ENCODE results near the gene PELI2.
"Not testable (repeated sequence)": the region's sequence is repeated elsewhere in the genome, so short reads cannot be mapped to it uniquely, and the experiment has no call there.

PELI2 gene

GRCh38 chr14:56144176-56144575 lies 26.0 kb downstream of the PELI2 start:
- DNase-seq: no peak

GRCh38 chr14:56145181-56145769 lies 27.1 kb downstream of the PELI2 start:
- no peak for DNase-seq

GRCh38 chr14:56145965-56146364 lies 27.8 kb downstream of the PELI2 start:
- no peak for DNase-seq

GRCh38 chr14:56147449-56147848 lies 29.2 kb downstream of the PELI2 start:
- no peak for DNase-seq

- no peak for DNase-seq
These were observed 30.0 kb downstream of the PELI2 start for GRCh38 chr14:56147986-56148901.

- no peak for DNase-seq
These were observed 30.9 kb downstream of the PELI2 start for GRCh38 chr14:56149151-56149550.

GRCh38 chr14:56149995-56150394 lies 31.8 kb downstream of the PELI2 start:
- no peak for DNase-seq

- DNase-seq: no peak
These were observed 32.6 kb downstream of the PELI2 start for GRCh38 chr14:56150645-56151345.

- no peak for DNase-seq
These were observed 34.0 kb downstream of the PELI2 start for GRCh38 chr14:56152221-56152620.

GRCh38 chr14:56153267-56153666 lies 35.1 kb downstream of the PELI2 start:
- no peak for DNase-seq

GRCh38 chr14:56154321-56154720 lies 36.1 kb downstream of the PELI2 start:
- DNase-seq: no peak

- no peak for DNase-seq
These were observed 37.9 kb downstream of the PELI2 start for GRCh38 chr14:56156096-56156495.

- no peak for DNase-seq
These were observed 40.9 kb downstream of the PELI2 start for GRCh38 chr14:56159066-56159465.

- no peak for DNase-seq
These were observed 41.9 kb downstream of the PELI2 start for GRCh38 chr14:56160088-56160487.

- DNase-seq: no peak
These were observed 43.4 kb downstream of the PELI2 start for GRCh38 chr14:56161658-56162057.

- DNase-seq: no peak
These were observed 44.3 kb downstream of the PELI2 start for GRCh38 chr14:56162476-56162875.

GRCh38 chr14:56166579-56166978 lies 48.4 kb downstream of the PELI2 start:
- not testable (repeated sequence) for DNase-seq

GRCh38 chr14:56168007-56168616 lies 49.9 kb downstream of the PELI2 start:
- DNase-seq: no peak

- no peak for DNase-seq
These were observed 51.8 kb downstream of the PELI2 start for GRCh38 chr14:56170028-56170427.

- no peak for DNase-seq
These were observed 52.7 kb downstream of the PELI2 start for GRCh38 chr14:56170877-56171422.

GRCh38 chr14:56172074-56172473 lies 53.9 kb downstream of the PELI2 start:
- DNase-seq: no peak

- DNase-seq: no peak
These were observed 54.4 kb downstream of the PELI2 start for GRCh38 chr14:56172571-56172971.

GRCh38 chr14:56173365-56173922 lies 55.2 kb downstream of the PELI2 start:
- no peak for DNase-seq
